Brain microvascular endothelial cell (primary cell): Measurements from ENCODE around the gene PKHD1.

Experiments used
- DNase-seq: peaks from one replicate; pipeline ENCODE4 v3.0.0-alpha.2; 2020
- H3K27ac ChIP-seq: fragments of 250-450 bp; sonication (Bioruptor Pico); 2 replicates; pipeline ENCODE4 v1.5.1; 2020; ENCODE audit warnings: mild to moderate bottlenecking, moderate library complexity
- H3K27me3 ChIP-seq: fragments of 250-450 bp; sonication (Bioruptor Pico); replicated peaks from 2 replicates; pipeline ENCODE4 v1.5.1; 2020; ENCODE audit warnings: mild to moderate bottlenecking
- H3K36me3 ChIP-seq: fragments of 250-450 bp; sonication (Bioruptor Pico); replicated peaks from 2 replicates; pipeline ENCODE4 v1.5.1; 2020; ENCODE audit warnings: mild to moderate bottlenecking
- H3K4me3 ChIP-seq: 2 replicates; pipeline ENCODE4 v1.5.1; 2011; ENCODE audit warnings: low read depth, mild to moderate bottlenecking, control low read depth, low read length, moderate library complexity
- CTCF ChIP-seq: IDR thresholded peaks from 2 replicates; pipeline ENCODE4 v1.5.1; 2011; ENCODE audit warnings: low read depth, mild to moderate bottlenecking, moderate library complexity, low read length, control low read depth, inconsistent platforms; ENCODE audit errors: missing control alignments
- in situ Hi-C: cut with HindIII; loops from 2 replicates; pipeline ENCODE4 v1.10.0; 2017; ENCODE audit warnings: low sequenced_read_pairs, low pct_ligation_motif_present

PKHD1 gene

GRCh38 chr6:51584163-51584562, 503.2 kb downstream of the PKHD1 start:
- DNase-seq = no peak
- in situ Hi-C loops = no loop called here
- Histone ChIP-seq H3K27me3 (no peaks in the 10 kb centered on the region), H3K36me3 (no peaks in the 10 kb centered on the region), H3K27ac (no peak overlapping the region), H3K4me3 (no peak overlapping the region)
- TF ChIP-seq CTCF = no peak

GRCh38 chr6:51578994-51579393, 508.4 kb downstream of the PKHD1 start:
- Histone ChIP-seq H3K36me3 (no peaks in the 10 kb centered on the region), H3K4me3 (no peak overlapping the region), H3K27me3 (no peaks in the 10 kb centered on the region), H3K27ac (no peak overlapping the region)
- no peak for TF ChIP-seq CTCF
- no peak for DNase-seq
- in situ Hi-C loops = no loop called here

GRCh38 chr6:51578362-51578761, 509.1 kb downstream of the PKHD1 start:
- H3K36me3 ChIP-seq = no peaks in the 10 kb centered on the region
- no peak for DNase-seq
- no peaks in the 10 kb centered on the region for H3K27me3 ChIP-seq
- TF ChIP-seq CTCF = no peak
- no peak overlapping the region for H3K4me3 ChIP-seq
- in situ Hi-C loops = no loop called here
- H3K27ac ChIP-seq = no peak overlapping the region

GRCh38 chr6:51574040-51574439, 513.4 kb downstream of the PKHD1 start:
- in situ Hi-C loops = no loop called here
- DNase-seq = no peak
- Histone ChIP-seq H3K4me3 (no peak overlapping the region), H3K36me3 (no peaks in the 10 kb centered on the region), H3K27ac (no peak overlapping the region), H3K27me3 (no peaks in the 10 kb centered on the region)
- TF ChIP-seq CTCF = no peak

- no peak for TF ChIP-seq CTCF
- DNase-seq = no peak
- no peaks in the 10 kb centered on the region for H3K27me3 ChIP-seq
- in situ Hi-C loops = no loop called here
- H3K36me3 ChIP-seq = no peaks in the 10 kb centered on the region
- H3K27ac ChIP-seq = no peak overlapping the region
- H3K4me3 ChIP-seq = no peak overlapping the region
Observed at GRCh38 chr6:51571168-51571567, 516.2 kb downstream of the PKHD1 start.

GRCh38 chr6:51570168-51570921, 517.1 kb downstream of the PKHD1 start:
- H3K36me3 ChIP-seq = no peaks in the 10 kb centered on the region
- DNase-seq = no peak
- no peaks in the 10 kb centered on the region for H3K27me3 ChIP-seq
- no peak overlapping the region for H3K4me3 ChIP-seq
- no peak overlapping the region for H3K27ac ChIP-seq
- in situ Hi-C loops = no loop called here
- no peak for TF ChIP-seq CTCF
